ENCODE results near the gene MAML2. TPM values are rescaled to one million over a fixed set of nuclear protein-coding genes. Genes with fewer than 3 reads are reported as not detected.
A peak's percentile ranks its signal among the peaks of the same experiment; 100 is the strongest.

Gene MAML2
- total RNA-seq, 1 donor from 2014 or later, result 15.6 TPM

DNA sequence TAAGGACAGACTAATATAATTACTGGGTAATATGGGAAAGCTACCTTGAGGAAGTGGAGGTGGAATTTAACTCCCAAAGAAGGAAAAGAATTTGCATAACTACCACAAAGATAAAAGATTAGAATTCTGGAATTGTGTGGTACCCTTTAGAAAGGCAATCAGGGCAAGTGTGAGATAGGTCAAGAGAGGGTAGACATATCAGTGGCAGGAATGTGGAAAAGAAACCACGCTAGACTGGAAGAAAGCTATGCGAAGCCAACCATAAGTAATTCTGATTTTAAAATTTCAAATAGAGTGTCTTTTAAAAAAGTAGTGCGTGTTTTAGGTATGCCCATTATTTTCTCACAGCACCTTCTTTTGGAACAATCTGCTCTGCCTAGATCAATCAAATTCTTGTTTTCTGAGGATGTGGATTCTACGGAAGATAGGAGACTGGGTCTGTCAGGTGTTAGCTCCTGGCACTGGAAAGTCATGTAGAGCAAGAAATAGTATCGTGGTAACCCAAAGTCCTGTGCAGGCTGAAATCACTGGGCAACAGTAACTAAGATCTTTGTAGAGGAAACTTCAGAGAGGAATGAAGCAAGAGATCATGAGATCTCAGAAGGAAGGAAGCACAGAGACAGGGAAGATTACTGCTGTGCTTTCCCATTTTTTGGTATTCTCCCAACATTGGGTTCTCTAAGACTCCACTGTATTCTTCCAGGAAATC, 307.8 kb downstream of the MAML2 start:
- DNase-seq, result no peak

DNA sequence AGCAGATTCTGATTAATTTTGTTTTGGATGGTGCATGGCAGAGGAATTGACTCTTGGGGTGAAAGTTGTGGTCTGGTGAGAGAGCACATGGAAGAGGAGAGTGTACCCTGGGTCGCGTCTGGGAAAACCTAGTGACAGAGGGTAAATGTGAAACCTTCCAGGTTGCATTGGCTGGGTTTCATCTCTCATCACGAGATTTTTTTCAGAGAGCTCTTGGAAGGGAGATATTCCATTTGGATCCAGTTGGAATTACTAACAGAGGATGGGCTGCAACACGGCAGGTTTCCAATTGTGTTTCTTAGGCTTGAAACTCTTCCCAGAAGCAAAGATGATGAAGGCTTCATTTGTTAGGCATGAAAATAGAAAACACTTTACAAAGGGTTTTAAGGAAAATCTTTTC, 309.4 kb downstream of the MAML2 start:
- DNase-seq, result no peak

DNA sequence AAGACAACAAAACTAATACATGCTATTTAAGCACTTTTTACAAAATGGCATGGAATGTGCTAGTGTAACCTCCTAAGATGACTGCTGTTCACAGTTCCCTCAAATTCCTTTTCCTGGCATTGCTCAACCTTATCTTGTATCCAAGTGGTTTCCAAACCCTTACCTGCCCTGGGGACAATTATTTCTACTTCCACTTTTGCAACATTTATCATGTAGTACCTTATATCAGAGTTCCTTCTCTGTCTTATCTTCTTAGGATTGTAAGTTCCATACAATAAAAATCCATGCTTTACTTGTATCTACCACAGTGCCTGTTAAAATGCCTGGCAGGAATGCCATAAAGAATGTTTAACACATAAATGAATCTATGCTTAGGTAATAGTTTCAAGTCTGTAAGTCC, 309.9 kb downstream of the MAML2 start:
- no peak for DNase-seq

DNA sequence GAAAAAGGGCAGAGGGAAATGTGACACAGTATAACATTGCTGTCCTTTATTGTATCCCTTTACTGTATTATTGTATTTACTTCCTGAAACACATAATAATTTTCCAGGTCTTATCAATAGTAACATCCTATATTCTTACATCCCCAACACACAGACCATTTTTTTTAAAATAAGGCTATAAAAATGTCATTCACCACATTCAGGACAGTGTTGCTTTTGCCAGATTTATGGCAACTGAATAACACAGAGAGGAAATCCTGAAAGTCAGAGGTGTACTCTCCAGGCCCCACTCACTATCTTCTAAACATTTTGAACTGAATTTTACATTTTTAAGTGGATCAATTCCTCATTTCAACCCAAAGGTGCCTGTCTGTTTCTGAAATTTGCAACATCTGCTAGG, 314.2 kb downstream of the MAML2 start:
- no peak for DNase-seq

DNA sequence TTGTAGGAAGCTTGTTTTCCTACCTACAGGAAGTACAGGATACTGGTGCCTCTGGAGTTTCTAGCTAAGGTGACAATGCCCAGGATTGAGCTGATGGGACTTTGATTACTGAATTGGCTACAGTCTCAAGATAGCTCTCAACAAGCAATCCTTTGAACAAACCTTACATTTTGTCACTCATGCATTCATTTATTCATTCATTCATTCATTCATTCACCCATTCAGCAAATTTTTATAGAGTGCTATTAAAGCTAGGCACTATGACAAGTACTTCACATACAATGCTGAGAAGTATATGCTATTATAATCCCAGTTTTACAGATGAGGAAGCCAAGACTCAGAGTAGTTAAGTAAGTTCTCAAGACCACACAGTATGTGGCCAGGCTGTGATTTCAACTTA, 316.0 kb downstream of the MAML2 start:
- DNase-seq, result no peak

DNA sequence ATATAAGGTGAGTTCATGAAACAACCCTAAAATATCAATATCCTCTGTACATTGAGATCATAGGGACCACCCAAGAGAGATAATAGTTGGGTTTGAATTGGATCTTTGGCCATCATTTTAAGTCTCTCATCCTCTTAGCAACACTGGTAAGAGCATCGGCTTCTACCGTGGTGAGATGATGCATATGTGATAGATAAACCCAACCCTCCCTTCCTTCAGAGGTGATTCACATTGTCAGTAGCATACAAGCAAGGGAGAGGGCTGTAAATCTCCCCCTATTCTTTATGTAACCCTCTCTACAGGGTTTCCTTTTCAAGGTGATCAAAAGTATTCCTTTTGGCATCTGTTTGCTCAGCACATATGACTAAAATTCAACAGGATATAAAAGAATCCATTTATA, 316.7 kb downstream of the MAML2 start:
- no peak for DNase-seq

DNA sequence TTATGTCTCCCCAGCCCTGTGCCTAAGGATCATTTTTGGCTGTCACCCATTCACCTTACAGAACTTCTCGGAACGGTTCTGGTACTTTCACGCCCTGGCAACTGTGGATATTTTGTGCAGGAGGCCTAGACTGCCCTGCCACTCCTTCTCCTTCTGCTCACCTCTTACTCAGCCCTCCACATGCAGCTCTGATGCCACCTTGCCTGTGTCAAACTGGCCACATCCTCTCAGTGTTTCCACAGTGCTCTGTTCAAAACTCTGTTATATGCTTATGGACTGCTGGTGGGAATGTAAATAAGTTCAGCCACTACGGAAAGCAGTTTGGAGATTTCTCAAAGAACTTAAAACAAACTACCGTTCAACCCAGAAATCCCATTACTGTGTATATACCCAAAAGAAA, 318.3 kb downstream of the MAML2 start:
- DNase-seq, result no peak

DNA sequence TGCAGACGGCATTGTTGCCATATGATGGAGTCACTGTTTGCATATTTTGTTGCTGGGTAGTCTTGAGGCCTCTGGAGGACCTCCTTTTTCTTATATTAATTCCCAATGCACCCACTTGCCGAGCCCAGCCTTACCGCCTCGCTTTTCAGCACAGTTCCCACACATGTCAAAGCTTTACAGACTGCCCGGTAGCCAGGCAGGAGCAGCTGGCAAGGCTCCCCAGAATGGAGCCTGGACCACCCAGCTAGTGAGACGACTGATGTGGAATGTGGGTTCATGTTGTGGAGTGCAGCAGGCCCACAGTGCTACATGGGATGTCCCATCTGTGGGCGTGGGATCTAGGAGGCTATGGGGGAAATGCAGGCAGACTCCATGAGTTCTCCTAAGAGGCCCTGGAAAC, 319.7 kb downstream of the MAML2 start:
- peak; percentile 29 for DNase-seq

DNA sequence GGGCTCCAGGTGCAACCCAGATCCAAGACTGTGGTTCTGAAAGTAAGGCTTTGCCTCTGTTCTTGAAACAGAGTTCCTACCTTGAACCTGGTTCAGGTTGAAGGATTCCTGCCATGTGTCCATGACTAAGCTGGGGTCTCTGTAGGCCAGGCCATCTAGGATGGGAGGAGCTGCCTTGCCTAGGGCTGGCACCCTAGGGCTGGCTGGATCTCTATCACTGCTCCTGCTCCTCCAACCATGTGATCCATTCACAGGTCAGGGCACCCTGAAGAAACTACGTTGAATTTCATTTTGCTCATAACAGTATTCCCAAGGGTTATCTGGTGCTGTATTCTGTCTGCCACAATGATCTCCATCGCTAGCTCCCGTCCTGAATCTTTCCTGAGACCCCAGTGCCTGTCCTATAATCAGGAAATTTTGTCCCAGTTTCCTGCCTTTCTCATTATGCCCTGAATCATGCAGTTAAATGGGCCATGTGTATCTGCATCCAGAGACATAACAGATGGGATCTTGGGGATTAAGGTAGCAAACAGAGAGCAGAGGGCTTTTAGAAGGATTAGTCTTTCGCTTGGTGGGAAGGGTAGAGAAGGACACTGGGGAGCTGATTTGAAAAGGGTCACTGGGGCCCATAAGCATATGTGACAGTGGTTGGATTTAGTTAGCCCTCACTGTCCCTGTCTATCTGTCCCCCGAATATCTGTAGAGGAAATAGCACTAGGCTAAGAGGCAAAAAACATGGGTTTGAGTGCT, 320.9 kb downstream of the MAML2 start:
- DNase-seq, result no peak

DNA sequence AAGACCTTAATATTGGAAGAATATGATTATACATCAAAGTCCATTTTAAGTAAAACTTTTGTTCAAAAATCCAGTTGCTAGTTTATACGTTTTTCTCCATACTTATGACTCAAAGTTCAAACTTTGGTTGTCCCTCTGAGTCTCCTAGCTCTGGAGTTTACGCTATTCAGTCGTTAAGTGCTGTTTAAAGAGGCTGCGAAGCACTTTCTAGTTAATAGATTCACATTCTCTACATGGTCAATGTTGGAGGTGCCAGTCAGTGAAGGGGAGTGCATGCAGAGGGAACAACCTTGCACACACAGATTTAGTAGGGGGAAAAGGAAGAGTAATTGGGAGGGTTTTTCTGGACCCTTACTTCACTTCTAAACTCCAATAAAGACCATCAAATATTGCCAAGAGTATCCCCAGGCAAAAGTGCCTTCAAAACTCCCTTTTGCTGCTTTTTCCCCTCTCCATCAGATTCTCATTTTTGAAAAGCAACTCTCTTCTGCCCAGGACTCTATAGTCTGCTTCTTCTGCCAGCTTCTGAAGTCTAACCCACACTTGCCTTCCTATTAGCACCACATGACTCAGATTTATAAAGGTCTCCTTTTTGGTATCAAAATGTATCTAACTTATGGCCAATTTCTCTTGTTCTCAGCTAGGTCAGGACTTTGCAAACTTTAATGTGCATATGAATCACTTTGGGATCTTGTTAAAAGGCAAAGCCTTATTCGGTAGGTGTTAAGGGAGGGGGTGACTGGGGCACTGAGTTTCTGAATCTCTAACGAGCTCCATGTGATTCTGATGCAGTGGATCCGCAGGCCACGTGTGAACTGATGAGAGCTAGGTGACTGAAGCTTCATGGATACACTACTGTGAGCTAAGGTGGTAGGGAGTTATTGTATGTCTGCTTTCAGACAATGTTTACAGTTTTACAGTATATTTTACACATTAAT, 322.9 kb downstream of the MAML2 start:
- DNase-seq, result no peak

DNA sequence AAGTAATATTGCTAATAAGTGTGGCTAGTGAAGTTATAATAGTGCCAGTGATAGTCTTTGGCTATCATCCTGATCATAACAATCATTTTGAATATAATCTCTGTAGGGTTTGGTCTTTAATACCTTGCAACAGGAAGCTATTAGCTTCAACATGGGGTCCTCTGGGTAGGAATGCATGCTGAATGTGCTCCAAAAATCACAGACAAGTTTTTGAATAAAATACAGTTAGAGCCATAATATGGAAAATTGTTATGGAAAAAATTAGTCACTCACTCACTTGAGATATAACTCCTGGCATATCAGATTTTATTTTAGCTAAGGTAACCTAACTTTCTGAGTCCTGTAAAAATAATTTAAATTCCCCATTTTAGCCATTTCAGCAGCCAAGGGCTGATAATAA, 323.7 kb downstream of the MAML2 start:
- DNase-seq, result no peak

DNA sequence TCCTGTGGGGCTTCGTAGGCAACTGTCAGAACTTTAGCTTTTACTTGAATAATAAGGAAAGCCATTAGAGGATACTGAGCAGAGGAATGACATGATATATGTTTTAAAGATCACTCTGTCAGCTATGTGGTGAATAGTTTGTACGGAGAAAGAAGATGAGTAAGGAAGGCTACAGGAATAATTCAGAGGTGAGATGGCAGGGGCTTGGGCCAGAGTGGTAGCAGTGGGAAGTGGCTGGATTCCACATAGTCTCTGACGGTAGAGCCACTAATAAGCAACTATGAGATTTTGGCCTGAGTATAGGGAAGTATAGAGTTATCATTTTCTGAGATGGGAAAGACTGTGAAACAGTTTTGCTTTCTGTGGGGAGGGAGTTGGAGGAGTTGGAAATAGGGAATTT, 325.1 kb downstream of the MAML2 start:
- no peak for DNase-seq

DNA sequence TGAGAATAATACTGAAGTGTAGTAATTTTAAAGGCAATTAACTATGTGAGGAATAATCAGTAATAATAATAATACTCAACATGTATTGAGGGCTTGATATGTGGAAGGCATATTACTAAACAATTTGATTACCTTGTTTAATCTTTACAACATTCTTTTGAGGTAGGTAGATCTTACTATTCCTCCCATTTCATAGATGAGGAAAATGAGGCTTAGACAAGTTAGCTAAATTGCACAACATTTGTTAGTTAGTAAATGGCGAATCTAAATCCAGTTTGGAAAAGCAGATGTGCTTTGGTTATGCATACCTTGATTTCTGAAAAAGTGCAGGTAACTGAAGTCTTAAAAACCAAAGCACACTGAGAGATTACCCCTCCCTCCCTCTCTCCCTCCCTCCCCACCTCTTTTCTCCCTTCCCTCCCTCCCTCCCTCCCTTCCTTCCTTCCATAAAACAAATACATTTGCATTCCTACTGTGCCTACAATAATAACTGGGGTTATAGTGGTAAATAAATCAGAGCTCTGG, 326.0 kb downstream of the MAML2 start:
- DNase-seq, result no peak

DNA sequence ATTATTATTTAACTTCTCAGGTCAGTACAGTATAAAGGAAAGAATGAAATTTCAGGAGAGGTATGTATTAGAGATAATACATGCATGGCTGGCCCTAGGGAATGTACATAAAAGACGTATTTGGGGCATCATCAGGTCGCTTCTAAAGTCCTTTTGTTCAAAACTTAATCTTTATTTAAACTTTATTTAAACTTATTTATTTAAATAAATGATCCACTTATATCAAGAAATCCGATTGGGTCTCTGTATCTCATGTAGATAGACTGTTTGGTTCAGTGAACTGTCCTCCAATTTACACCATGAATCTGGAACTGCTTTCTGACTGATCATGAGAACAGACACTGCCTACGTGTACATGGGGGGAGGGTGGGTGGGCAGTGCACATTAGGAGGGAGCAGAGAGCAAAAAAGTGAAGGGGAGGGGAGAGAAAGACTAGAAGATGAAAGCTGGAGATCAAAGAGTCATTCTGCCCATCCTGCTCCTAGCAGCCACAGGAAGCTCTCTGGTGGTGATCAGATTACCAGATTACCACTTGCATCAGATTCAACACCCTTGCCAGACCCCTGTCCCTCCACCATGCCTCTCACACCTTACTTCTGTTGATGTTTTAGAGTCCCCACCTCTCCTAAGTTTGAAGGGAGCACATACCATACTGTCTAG, 327.0 kb downstream of the MAML2 start:
- DNase-seq, result no peak

DNA sequence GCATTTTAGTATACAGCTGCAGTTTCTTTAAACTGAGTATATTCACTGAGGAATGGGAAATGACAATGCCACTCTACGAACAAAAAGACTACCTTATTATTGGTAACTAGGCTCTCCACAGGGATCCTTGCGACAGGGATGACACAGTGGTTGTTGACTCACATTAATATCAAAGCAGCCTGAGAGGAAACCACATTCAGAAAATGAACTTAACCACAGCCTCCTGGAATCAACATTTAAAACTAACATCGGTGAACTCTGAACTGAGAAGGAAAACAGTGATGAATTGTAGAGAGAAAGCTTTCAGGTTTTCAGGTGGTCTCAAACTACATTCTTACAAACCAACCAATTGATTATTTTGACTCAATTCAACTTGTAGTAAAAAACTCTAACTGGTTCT, 328.8 kb downstream of the MAML2 start:
- DNase-seq, result no peak

DNA sequence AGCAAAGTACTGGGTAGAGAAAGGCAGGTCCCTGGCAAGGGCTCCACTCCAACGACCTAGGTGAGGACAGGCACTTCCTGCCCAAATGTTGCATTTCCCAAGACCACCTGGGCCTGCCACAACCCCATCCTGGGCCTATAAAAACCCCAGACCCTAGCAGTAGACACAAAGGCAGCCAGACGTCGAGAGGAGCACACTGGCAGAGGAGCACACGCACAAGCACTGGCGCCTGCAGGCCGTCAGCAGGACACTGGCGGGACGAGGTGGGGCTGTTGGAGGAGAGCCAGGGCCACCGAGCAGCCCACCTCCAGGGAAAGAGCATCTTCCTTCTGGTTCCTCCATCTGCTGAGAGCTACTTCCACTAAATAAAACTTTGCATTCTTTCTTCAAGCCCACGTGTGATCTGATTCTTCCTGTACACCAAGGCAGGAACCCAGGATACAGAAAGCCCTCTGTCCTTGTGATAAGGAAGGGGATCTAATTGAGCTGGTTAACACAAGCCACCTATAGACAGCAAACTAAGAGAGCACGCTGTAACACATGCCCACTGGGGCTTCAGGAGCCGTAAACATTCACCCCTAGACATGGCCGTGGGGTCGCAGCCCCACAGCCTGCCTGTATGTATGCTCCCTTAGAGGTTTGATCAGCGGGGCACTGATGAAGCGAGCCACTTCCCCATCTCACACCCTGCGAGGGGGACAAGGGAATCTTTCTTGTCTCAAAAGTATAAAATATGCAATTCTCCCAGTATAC, 329.4 kb downstream of the MAML2 start:
- DNase-seq, result no peak

DNA sequence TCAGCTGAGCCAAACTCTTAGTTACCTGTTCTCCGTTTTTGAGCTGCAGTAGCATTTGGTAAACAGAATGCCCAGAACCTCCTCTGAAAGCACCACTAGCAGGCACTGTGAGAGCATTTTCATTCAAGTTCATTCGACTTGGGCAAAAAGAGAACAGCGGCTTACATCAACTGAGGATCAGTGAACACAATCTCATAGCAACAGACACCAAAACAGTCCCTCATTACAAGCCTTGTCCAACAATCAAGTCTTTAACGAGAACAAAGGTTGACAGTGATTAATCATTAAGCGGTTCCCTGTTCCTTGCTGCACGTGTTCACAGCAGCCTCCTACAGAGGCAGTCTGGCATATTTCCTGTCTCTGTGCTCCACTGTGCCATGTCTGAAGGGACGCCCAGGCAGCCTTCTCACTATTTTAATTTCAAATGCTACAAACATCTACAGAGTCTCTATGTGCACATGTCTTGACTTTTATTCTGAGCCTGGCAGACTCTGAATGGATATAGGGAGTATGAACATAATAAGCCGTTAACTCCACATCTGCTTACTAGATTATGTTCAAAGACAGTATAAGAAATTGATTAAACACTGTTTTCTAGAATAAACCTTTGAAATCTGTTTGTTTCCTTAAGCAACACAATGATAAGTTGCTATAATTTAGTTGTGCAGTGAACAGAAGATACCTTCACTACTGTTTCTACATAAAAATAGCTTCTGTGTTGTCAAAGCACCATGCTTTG, 330.7 kb downstream of the MAML2 start:
- DNase-seq, result peak; percentile 76

DNA sequence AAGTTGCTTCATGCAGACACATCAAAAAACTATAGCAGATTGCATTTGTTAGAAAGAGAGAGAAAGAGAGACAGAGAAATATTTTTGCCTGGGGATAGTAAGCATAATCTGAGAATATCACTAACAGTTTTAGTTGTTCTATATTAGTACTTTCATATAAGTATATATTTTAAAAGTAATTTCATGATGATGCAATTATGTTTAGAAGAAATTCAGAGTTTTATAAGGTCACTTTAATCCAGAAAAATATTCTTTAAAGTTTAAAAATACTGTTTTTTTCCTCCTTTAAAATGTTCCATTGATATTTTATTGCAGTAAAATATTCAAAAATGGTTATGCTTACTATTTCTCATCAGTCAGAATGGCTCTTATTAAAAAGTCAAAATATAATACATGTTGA, 332.3 kb downstream of the MAML2 start:
- no peak for DNase-seq

DNA sequence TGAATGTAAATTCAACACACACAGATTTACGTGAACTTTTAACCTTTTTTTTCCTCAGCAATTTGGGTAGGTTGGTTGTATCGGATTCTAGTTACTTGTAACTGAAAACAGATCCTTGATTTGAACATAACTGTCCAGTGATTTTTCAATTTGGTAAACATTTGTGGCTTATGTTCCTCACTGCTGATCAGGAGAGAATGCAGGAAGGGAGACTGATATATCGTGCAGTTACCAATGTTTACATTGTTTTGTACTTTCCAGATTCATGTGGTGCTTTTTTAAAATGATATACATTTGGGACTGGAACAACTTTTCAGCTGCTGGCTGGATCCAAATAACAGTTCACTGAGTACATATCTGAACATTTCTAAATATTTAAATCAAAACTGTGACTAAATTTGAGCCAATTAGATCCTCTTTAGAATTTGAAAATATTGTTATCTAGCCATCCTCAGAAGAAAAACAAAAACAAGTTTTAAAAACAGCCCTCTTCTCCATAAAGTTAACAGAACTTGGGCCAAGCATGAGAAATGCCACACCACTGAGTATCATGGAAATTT, 334.8 kb downstream of the MAML2 start:
- peak; percentile 8 for DNase-seq

DNA sequence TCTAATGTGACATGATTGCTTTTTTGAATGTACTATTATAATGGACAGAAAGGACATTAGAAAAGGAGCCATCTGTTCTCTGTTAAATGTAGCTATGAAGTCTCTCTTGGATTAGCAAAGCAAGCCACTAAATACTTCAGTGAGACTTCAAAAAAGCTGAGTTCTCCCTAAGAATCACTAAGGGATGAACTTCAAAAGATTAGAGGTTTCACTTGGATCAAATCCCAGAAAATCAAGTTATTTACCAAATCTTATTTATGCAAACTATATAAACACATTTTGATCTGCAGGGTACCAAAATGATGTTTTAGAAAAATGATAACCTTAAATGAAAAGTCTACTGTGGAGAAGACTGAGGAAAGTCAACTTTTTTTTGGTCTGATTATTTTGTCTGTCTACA, 337.0 kb downstream of the MAML2 start:
- DNase-seq, result no peak
